Naive thymus-derived CD4-positive, alpha-beta T cell (primary cell): Measurements from ENCODE around the gene SLC52A1. TPM values are rescaled to one million over a fixed set of nuclear protein-coding genes. Genes with fewer than 3 reads are reported as not detected.

Source experiments
- ATAC-seq: fragments of 150-1000 bp; cut with Tn5 transposase; 2 replicates; pipeline ENCODE4 v1.10.0; 2021; ENCODE audit warnings: mild to moderate bottlenecking, moderate library complexity
- CTCF ChIA-PET: fragments of 350-600 bp; sonication (Branson Sonifier 250); formaldehyde crosslinking; loops from one replicate; lab custom pipeline; 2021; ENCODE audit warnings: antibody characterized with exemption; lab: Charles Lee
- POLR2A ChIA-PET: fragments of 350-600 bp; sonication (Branson Sonifier 250); formaldehyde crosslinking; loops from one replicate; lab custom pipeline; 2021; ENCODE audit warnings: antibody characterized with exemption, inconsistent platforms; lab: Charles Lee
- DNase-seq, 9 donors: peaks; one replicate each; pipeline versions ENCODE4 v3.0.0 to v3.0.0-alpha.2; 2020 to 2022; ENCODE audit warnings: mixed read lengths in 1 of 9
- H3K27ac ChIP-seq: one replicate; pipeline ENCODE4 v1.7.0; 2013; ENCODE audit warnings: mild to moderate bottlenecking, low read depth, low read length, moderate library complexity
- H3K27me3 ChIP-seq, 2 donors: one replicate each; pipeline ENCODE4 v1.7.0; 2013; ENCODE audit warnings: low read length in 2 of 2, mild to moderate bottlenecking in 2 of 2, moderate library complexity in 2 of 2; ENCODE audit not compliant: control insufficient read depth in 2 of 2, insufficient read depth in 2 of 2
- H3K36me3 ChIP-seq, 3 experiments: 1 replicate in 2 of 3; 2 replicates in 1 of 3; pipeline ENCODE4 v1.7.0; 2013; ENCODE audit warnings: low read length in 3 of 3, mild to moderate bottlenecking in 3 of 3, moderate library complexity in 1 of 3; ENCODE audit not compliant: insufficient read depth in 3 of 3, control insufficient read depth in 2 of 3
- H3K4me1 ChIP-seq, 2 donors: one replicate each; pipeline ENCODE4 v1.7.0; 2013; ENCODE audit warnings: low read length in 2 of 2, mild to moderate bottlenecking in 2 of 2, moderate library complexity in 1 of 2; ENCODE audit not compliant: control insufficient read depth in 2 of 2, insufficient read depth in 2 of 2
- H3K4me3 ChIP-seq: 2 replicates; pipeline ENCODE4 v1.7.0; 2013; ENCODE audit warnings: mild to moderate bottlenecking, low read length
- H3K9me3 ChIP-seq, 3 experiments: 1 replicate in 2 of 3; 2 replicates in 1 of 3; pipeline ENCODE4 v1.7.0; 2013; ENCODE audit warnings: low read length in 3 of 3; ENCODE audit not compliant: control insufficient read depth in 2 of 3
- H3K27ac Mint-ChIP-seq, 9 donors: one replicate each; pipeline ENCODE4 v1.8.0; 2020 to 2022; ENCODE audit warnings: mixed read lengths in 9 of 9, mild to moderate bottlenecking in 8 of 9, moderate library complexity in 5 of 9, inconsistent platforms in 2 of 9
- H3K27me3 Mint-ChIP-seq, 5 donors: one replicate each; pipeline ENCODE4 v1.8.0; 2021 to 2022; ENCODE audit warnings: mixed read lengths in 5 of 5, mild to moderate bottlenecking in 1 of 5
- H3K36me3 Mint-ChIP-seq, 5 donors: one replicate each; pipeline ENCODE4 v1.8.0; 2020 to 2022; ENCODE audit warnings: mixed read lengths in 5 of 5, mild to moderate bottlenecking in 3 of 5, inconsistent platforms in 1 of 5
- H3K4me1 Mint-ChIP-seq, 7 donors: one replicate each; pipeline ENCODE4 v1.8.0; 2020 to 2022; ENCODE audit warnings: mixed read lengths in 7 of 7, mild to moderate bottlenecking in 3 of 7, inconsistent platforms in 1 of 7
- H3K4me3 Mint-ChIP-seq, 10 donors: one replicate each; pipeline ENCODE4 v1.8.0; 2020 to 2022; ENCODE audit warnings: mild to moderate bottlenecking in 10 of 10, mixed read lengths in 10 of 10, moderate library complexity in 6 of 10, inconsistent platforms in 2 of 10
- H3K9me3 Mint-ChIP-seq, 11 donors: one replicate each; pipeline ENCODE4 v1.8.0; 2020 to 2022; ENCODE audit warnings: mixed read lengths in 11 of 11, mild to moderate bottlenecking in 4 of 11, inconsistent platforms in 1 of 11, moderate library complexity in 1 of 11
- intact Hi-C, 2 donors: fragments of 100-400 bp; cut with micrococcal nuclease; formaldehyde crosslinking; loops; one replicate each; pipeline ENCODE4 v1.15.1; 2023
- polyA plus RNA-seq, 2 donors: library from polyadenylated mRNA; unstranded; fragments of 300-500 nt; fragmentation: Illumina TruSeq; gene quantifications; one replicate each; pipeline ENCODE4 v1.2.3, GENCODE V29; 2021
- total RNA-seq, 6 experiments: library from RNA in 5 of 6; stranded (reverse) in 5 of 6; gene quantifications; 1 replicate in 5 of 6; 2 replicates in 1 of 6; pipeline ENCODE4 v1.2.3 and lab custom pipeline; 2021 to 2026

Gene SLC52A1
- total and polyA plus RNA-seq, 7 experiments from 2014 or later, result 0.14 to 0.44 (median 0.19) TPM; not detected in 2

- ChIA-PET CTCF (interaction anchor here (0.8 to 1.2 kb wide), 2 partner anchors 21 to 62 kb away, joined by 3 read pairs; no protein-coding TSS in a partner anchor), POLR2A (interaction anchor here (0.8 to 1.8 kb wide), 6 partner anchors 10 to 377 kb away, joined by 3 to 5 read pairs (median 4); partner anchors contain the start of genes NUP88, RNF167, RPAIN and SLC25A11)
- H3K4me3 ChIP-seq, result peak overlapping the region; percentile 57
- Mint-ChIP-seq H3K36me3 (peaks cover 0 to 30% (median 0%) of the 10 kb centered on the region in 5 donors), H3K4me1 (peaks cover 19 to 60% (median 48%) of the 10 kb centered on the region in 7 donors), H3K4me3 (peak overlapping the region; percentile 83 to 93 (median 89)), H3K27ac (peak overlapping the region; percentile 89 to 99 (median 95)), H3K27me3 (peaks cover 0 to 3% (median 0%) of the 10 kb centered on the region in 5 donors), H3K9me3 (peaks cover 0 to 4% (median 0%) of the 10 kb centered on the region in 11 donors)
- H3K27ac ChIP-seq, result peak overlapping the region; percentile 66
- DNase-seq (peak in 5 of 9 donors; percentile 20 to 41 (median 37)), ATAC-seq (peak; percentile 46)
- H3K4me1 ChIP-seq, result peaks cover 18 to 33% of the 10 kb centered on the region in 2 donors
- H3K36me3 ChIP-seq, result no peaks in the 10 kb centered on the region
- intact Hi-C loops, result no loop called here
- no peaks in the 10 kb centered on the region for H3K9me3 ChIP-seq
- H3K27me3 ChIP-seq, result no peaks in the 10 kb centered on the region
Measured at GRCh38 chr17:5042157-5043022, 7.2 kb upstream of the SLC52A1 start.

GRCh38 chr17:5034651-5035050, 575 bp downstream of the SLC52A1 start:
- no peak for DNase-seq
- peaks cover 0 to 1% (median 0%) of the 10 kb centered on the region in 11 donors for H3K9me3 Mint-ChIP-seq
- peaks cover 0 to 2% (median 0%) of the 10 kb centered on the region in 5 donors for H3K36me3 Mint-ChIP-seq
- ATAC-seq, result no peak
- Histone ChIP-seq H3K9me3 (no peaks in the 10 kb centered on the region), H3K4me1 (peaks cover 10 to 17% of the 10 kb centered on the region in 2 donors), H3K4me3 (no peak overlapping the region), H3K27ac (no peak overlapping the region), H3K27me3 (no peaks in the 10 kb centered on the region), H3K36me3 (no peaks in the 10 kb centered on the region)
- ChIA-PET POLR2A (interaction anchor here (1.1 to 4.3 kb wide), 2 partner anchors 15 to 27 kb away, joined by 5 to 18 read pairs; no protein-coding TSS in a partner anchor), CTCF (interaction anchor here (0.7 to 8.9 kb wide), 5 partner anchors 10 to 619 kb away, joined by 3 to 118 read pairs (median 3); no protein-coding TSS in a partner anchor)
- H3K4me3 Mint-ChIP-seq, result peak overlapping the region in 1 of 10 donors; percentile 20
- H3K4me1 Mint-ChIP-seq, result peaks cover 5 to 34% (median 22%) of the 10 kb centered on the region in 7 donors
- peaks cover 0 to 7% (median 0%) of the 10 kb centered on the region in 5 donors for H3K27me3 Mint-ChIP-seq
- intact Hi-C loops, result loop anchor here in 1 of 2 donors (5.0 kb wide), 1 partner anchor 47 kb away; the partner anchor contains the start of gene CAMTA2
- H3K27ac Mint-ChIP-seq, result peak overlapping the region in 2 of 9 donors; percentile 41 to 55

GRCh38 chr17:5034063-5034462, 1.2 kb downstream of the SLC52A1 start:
- H3K27me3 Mint-ChIP-seq, result peaks cover 0 to 7% (median 0%) of the 10 kb centered on the region in 5 donors
- Histone ChIP-seq H3K4me1 (peaks cover 10 to 17% of the 10 kb centered on the region in 2 donors), H3K27me3 (no peaks in the 10 kb centered on the region), H3K4me3 (no peak overlapping the region), H3K36me3 (no peaks in the 10 kb centered on the region), H3K9me3 (no peaks in the 10 kb centered on the region), H3K27ac (no peak overlapping the region)
- ATAC-seq (no peak), DNase-seq (no peak)
- peak overlapping the region in 1 of 10 donors; percentile 20 for H3K4me3 Mint-ChIP-seq
- no peak overlapping the region for H3K27ac Mint-ChIP-seq
- no peaks in the 10 kb centered on the region for H3K9me3 Mint-ChIP-seq
- peaks cover 5 to 32% (median 22%) of the 10 kb centered on the region in 7 donors for H3K4me1 Mint-ChIP-seq
- H3K36me3 Mint-ChIP-seq, result no peaks in the 10 kb centered on the region
- POLR2A ChIA-PET, result interaction anchor here (1.1 to 4.3 kb wide), 2 partner anchors 15 to 28 kb away, joined by 5 to 18 read pairs; no protein-coding TSS in a partner anchor
- CTCF ChIA-PET, result interaction anchor here (0.7 to 8.9 kb wide), 3 partner anchors 11 to 618 kb away, joined by 3 to 118 read pairs (median 4); no protein-coding TSS in a partner anchor
- intact Hi-C loops, result loop anchor here in 1 of 2 donors (5.0 kb wide), 1 partner anchor 47 kb away; the partner anchor contains the start of gene CAMTA2

GRCh38 chr17:5033352-5034015, 1.7 kb downstream of the SLC52A1 start:
- Mint-ChIP-seq H3K27ac (no peak overlapping the region), H3K4me3 (peak overlapping the region in 1 of 10 donors; percentile 14)
- CTCF ChIA-PET, result interaction anchor here (1.1 to 8.9 kb wide), 2 partner anchors 19 to 28 kb away, joined by 3 to 118 read pairs; no protein-coding TSS in a partner anchor

GRCh38 chr17:5032865-5033264, 2.4 kb downstream of the SLC52A1 start:
- Histone ChIP-seq H3K27ac (no peak overlapping the region), H3K4me3 (no peak overlapping the region), H3K36me3 (no peaks in the 10 kb centered on the region), H3K27me3 (no peaks in the 10 kb centered on the region), H3K4me1 (peaks cover 10 to 17% of the 10 kb centered on the region in 2 donors), H3K9me3 (no peaks in the 10 kb centered on the region)
- Mint-ChIP-seq H3K4me1 (peaks cover 5 to 32% (median 23%) of the 10 kb centered on the region in 7 donors), H3K9me3 (no peaks in the 10 kb centered on the region), H3K27ac (peak overlapping the region in 1 of 9 donors; percentile 28), H3K36me3 (no peaks in the 10 kb centered on the region), H3K27me3 (peaks cover 0 to 7% (median 0%) of the 10 kb centered on the region in 5 donors), H3K4me3 (peak overlapping the region in 2 of 10 donors; percentile 7 to 49)
- intact Hi-C loops, result loop anchor here in 1 of 2 donors (5.0 kb wide), 1 partner anchor 46 kb away; the partner anchor contains the start of gene CAMTA2
- POLR2A ChIA-PET, result interaction anchor here (1.9 to 4.3 kb wide), 4 partner anchors 9 to 30 kb away, joined by 5 to 22 read pairs (median 14); no protein-coding TSS in a partner anchor
- no peak for DNase-seq
- ATAC-seq, result no peak
- CTCF ChIA-PET, result interaction anchor here (1.1 to 8.9 kb wide), 4 partner anchors 17 to 52 kb away, joined by 3 to 118 read pairs (median 11); no protein-coding TSS in a partner anchor

More at GRCh38 chr17:5033352-5034015, 1.7 kb downstream of the SLC52A1 start:
- H3K4me1 ChIP-seq, result peaks cover 10 to 17% of the 10 kb centered on the region in 2 donors
- no peaks in the 10 kb centered on the region for H3K27me3 ChIP-seq
- H3K9me3 ChIP-seq, result no peaks in the 10 kb centered on the region
- intact Hi-C loops, result loop anchor here in 1 of 2 donors (5.0 kb wide), 1 partner anchor 46 kb away; the partner anchor contains the start of gene CAMTA2
- no peak for ATAC-seq
- H3K4me3 ChIP-seq, result no peak overlapping the region
- H3K36me3 ChIP-seq, result no peaks in the 10 kb centered on the region
- DNase-seq, result no peak
- Mint-ChIP-seq H3K9me3 (no peaks in the 10 kb centered on the region), H3K27me3 (peaks cover 0 to 7% (median 0%) of the 10 kb centered on the region in 5 donors), H3K36me3 (no peaks in the 10 kb centered on the region), H3K4me1 (peaks cover 5 to 32% (median 22%) of the 10 kb centered on the region in 7 donors)
- POLR2A ChIA-PET, result interaction anchor here (4.3 kb wide), 1 partner anchor 16 kb away, joined by 18 read pairs; no protein-coding TSS in a partner anchor
- H3K27ac ChIP-seq, result no peak overlapping the region
